Measurements from ENCODE around the gene SERTAD3.

DNA sequence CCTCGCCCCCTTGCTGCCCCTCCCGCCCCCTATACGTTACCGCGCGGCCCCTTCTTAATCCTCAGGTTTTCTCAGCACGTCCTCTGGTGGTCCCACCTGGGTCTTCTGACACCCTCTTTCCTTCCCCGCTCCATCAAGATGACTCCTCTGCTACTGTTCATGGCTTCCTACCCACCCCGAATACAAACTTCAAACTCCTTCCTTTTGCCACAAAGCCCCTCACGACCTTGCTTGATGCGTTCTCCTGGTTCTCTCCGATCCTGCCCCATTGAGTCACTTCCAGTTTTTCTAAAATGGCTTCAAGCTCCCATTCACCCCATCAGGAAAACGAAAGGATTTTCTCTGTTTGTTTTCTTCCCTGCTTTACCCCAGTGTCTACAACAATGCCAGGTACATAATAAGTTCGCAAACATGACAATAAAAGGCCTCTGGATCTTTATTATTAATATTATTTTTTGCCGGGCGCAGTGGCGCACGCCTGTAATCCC is 734 bp upstream of the SERTAD3 start:
- 0 out of 2 replicates have a peak, but pooled peaks have one; percentile 10 for TF ChIP-seq POLR2AphosphoS5 (IDR thresholded peaks at IDR 0.05; ENCODE audit: low read depth, low read length)
- no peak for TF ChIP-seq SIN3A (IDR thresholded peaks at IDR 0.05; ENCODE audit: borderline replicate concordance, insufficient read depth, low read length)
- no peak for TF ChIP-seq TAF1 (IDR thresholded peaks at IDR 0.05; ENCODE audit: borderline replicate concordance, insufficient read depth, low read length)

All from PFSK-1 (cell line).